Urinary bladder (tissue), 4 donors: ENCODE measurements around the gene RASGRP2. TPM values are rescaled to one million over a fixed set of nuclear protein-coding genes. Genes with fewer than 3 reads are reported as not detected.

Source experiments
- DNase-seq: peaks from one replicate; pipeline ENCODE4 v3.0.0-alpha.2; 2015; ENCODE audit errors: extremely low spot score
- H3K27ac ChIP-seq: one replicate; pipeline ENCODE4 v1.5.1; 2013; ENCODE audit warnings: low read depth, mild to moderate bottlenecking, moderate library complexity
- H3K36me3 ChIP-seq: one replicate; pipeline ENCODE4 v1.6.1; 2013; ENCODE audit warnings: mild to moderate bottlenecking, moderate library complexity; ENCODE audit not compliant: insufficient read depth
- H3K4me1 ChIP-seq: one replicate; pipeline ENCODE4 v1.6.1; 2013; ENCODE audit warnings: mild to moderate bottlenecking, moderate library complexity; ENCODE audit not compliant: insufficient read depth
- H3K4me3 ChIP-seq: one replicate; pipeline ENCODE4 v1.5.1; 2013; ENCODE audit warnings: low read depth, low read length
- WGBS: extraction: QIAGEN DNeasy Blood & Tissue Kit; methylation state at CpG from one replicate; pipeline ENCODE4 v1.1.7; 2013; 5-methylcytosine and 5-hydroxymethylcytosine counted together
- polyA plus RNA-seq: library from polyadenylated mRNA; stranded (reverse); fragments of 200-250 nt; gene quantifications from one replicate; pipeline ENCODE4 v1.2.3, GENCODE V29; 2013
- total RNA-seq: library from RNA; depleted of rRNA; stranded (reverse); fragments of >200 nt; gene quantifications from one replicate; pipeline ENCODE4 v1.2.3, GENCODE V29; 2014
- donor health status: healthy with polysubstance abuse.
- donor health status: healthy.

Gene RASGRP2
- total and polyA plus RNA-seq, 2 donors, result 7.6 to 46.1 TPM

DNA sequence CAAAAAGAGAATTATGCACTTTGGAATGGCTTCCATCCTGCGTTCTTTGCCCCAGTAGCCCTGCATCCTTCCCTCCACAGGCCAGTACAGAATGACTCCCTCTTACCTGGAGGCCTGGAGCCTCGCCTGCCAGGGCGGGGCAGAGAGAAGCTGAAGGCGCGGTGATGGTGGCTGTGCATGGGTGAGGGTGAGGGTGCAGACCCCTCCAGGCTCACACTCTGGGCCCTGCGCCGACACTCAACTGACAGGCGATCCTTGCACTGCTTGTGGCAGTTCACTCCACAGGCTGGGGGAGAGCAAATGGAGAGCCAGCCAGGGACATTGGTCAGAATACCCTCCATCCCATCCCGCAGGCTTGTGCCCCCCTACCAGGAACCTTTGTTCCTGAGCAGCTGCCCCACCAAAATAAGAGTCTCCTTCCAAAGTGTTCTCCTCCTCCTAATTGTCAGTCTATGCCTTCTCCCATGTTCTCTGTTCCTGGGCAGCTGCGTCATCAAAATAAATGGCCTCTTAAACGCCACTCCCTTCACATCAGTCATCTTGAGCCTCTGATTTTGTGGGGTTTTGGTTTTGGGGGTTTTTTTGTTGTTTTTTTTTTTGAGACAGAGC is 15.1 kb downstream of the RASGRP2 start:
- H3K4me1 ChIP-seq, result no peaks in the 10 kb centered on the region
- no peak overlapping the region for H3K4me3 ChIP-seq
- no peak for DNase-seq
- WGBS, result 94% methylated on average over 11 of the region's 11 CpGs
- H3K27ac ChIP-seq, result no peak overlapping the region
- no peaks in the 10 kb centered on the region for H3K36me3 ChIP-seq

GRCh38 chr11:64726867-64727530 is 16.9 kb downstream of the RASGRP2 start:
- no peak for DNase-seq
- Histone ChIP-seq H3K27ac (no peak overlapping the region), H3K4me3 (no peak overlapping the region), H3K36me3 (no peaks in the 10 kb centered on the region), H3K4me1 (no peaks in the 10 kb centered on the region)
- WGBS, result 76% methylated on average over 7 of the region's 7 CpGs

DNA sequence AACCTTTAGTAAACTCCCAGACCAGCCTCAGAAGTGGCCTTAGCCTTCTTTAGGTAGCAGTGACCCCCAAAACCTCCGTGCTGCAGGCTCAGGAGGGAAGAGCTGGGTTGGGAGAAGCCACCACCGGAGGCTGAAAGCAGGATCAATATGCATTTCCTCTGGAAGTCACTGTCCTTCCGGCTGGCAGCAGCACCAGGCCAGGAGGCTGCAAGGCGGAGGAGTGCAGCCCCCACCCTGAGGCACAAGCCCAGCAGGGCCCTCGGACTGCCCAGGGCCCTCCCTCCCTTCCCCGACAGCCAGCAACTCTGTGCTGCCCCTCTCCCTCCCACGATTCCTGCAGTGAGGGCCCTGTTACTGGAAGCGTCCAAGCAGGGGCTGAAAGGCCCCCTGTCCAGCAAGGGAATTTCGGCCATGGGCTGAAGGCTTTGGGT is 17.7 kb downstream of the RASGRP2 start:
- 40% methylated on average over 9 of the region's 9 CpGs for WGBS
- H3K4me1 ChIP-seq, result no peaks in the 10 kb centered on the region
- DNase-seq, result no peak
- H3K36me3 ChIP-seq, result no peaks in the 10 kb centered on the region
- H3K27ac ChIP-seq, result no peak overlapping the region
- H3K4me3 ChIP-seq, result no peak overlapping the region

- Histone ChIP-seq H3K27ac (no peak overlapping the region), H3K4me3 (no peak overlapping the region), H3K36me3 (no peaks in the 10 kb centered on the region), H3K4me1 (no peaks in the 10 kb centered on the region)
- WGBS, result 75% methylated on average over 7 of the region's 7 CpGs
- no peak for DNase-seq
These were observed 18.9 kb downstream of the RASGRP2 start for GRCh38 chr11:64724863-64725532.

GRCh38 chr11:64723907-64724862 is 19.8 kb downstream of the RASGRP2 start:
- Histone ChIP-seq H3K4me1 (no peaks in the 10 kb centered on the region), H3K4me3 (no peak overlapping the region), H3K36me3 (no peaks in the 10 kb centered on the region), H3K27ac (no peak overlapping the region)
- DNase-seq, result no peak
- WGBS, result 62% methylated on average over 9 of the region's 9 CpGs

DNA sequence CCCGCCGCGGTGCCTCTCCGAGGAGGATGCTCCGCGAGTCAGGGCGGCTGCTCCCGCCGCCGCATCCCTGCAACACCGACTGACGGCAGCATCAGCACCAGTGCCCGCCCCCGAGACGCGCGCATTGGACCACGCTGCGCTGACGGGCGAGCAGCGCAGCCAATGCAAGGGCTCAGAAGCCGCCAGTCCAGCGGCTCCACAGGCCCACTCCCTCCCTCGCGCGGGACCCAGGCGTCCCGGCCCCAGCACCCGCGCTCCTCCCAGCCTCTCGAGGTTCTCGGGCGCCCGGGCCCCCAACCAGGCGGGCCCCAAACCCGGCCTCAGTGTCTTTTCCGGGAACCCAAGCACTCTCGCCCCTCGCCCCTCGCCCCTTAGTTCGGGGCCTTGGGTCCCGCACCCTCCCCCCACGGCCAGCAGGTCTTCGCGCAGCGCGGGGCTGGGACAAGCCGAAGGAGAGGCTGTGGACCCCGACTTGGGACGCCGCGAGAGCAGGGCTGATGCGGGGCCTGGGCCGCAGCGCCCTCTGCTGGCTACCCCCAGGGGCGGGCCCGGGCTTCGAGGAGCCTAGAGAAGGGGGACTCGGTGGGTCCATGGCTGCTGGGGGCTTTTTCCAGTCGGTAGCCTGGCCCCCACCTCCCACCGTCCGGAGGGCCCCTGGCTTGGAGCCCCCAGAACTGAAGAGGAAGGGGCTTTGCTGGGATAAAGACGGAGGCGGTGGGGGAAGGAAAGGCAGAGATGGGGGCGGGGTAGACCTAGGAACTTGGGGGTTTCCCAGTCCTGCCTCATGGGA is 20.6 kb downstream of the RASGRP2 start, which contains the start of gene NRXN2:
Gene NRXN2 (minus strand): TSS at position 81 of the 790 bp plus-strand sequence. CDS start 9,498 bp downstream, outside the sequence.
- DNase-seq, result peak; percentile 53
- Histone ChIP-seq H3K27ac (no peak within 1 kb of the TSS), H3K4me3 (peak within 1 kb of the TSS; percentile 71), H3K36me3 (no peaks in the 10 kb centered on the region), H3K4me1 (no peaks in the 10 kb centered on the region)
- 3% methylated on average over 66 of the region's 66 CpGs for WGBS

GRCh38 chr11:64722141-64723065 is 21.5 kb downstream of the RASGRP2 start:
- no peaks in the 10 kb centered on the region for H3K4me1 ChIP-seq
- WGBS, result 8% methylated on average over 35 of the region's 36 CpGs
- no peak overlapping the region for H3K4me3 ChIP-seq
- H3K36me3 ChIP-seq, result no peaks in the 10 kb centered on the region
- DNase-seq, result no peak
- H3K27ac ChIP-seq, result no peak overlapping the region

DNA sequence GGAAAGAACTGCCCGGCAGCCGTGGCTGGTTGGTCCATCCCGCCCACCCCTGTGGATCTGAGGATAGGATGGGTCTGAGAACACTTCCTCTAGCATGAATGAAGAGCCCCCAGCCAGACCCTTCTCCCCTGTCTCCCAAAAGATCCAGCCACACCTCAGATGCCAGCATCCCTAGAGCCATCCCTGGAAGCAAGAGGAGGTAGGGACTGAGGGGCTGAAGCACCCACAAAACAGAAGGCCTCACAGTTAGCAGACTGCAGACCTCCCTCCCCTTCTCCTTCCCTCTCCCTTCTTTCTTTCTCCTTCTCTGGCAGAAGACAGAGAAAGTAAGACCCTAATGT is 22.6 kb downstream of the RASGRP2 start:
- H3K36me3 ChIP-seq, result no peaks in the 10 kb centered on the region
- WGBS, result 49% methylated on average over 3 of the region's 3 CpGs
- DNase-seq, result no peak
- no peak overlapping the region for H3K4me3 ChIP-seq
- no peak overlapping the region for H3K27ac ChIP-seq
- H3K4me1 ChIP-seq, result no peaks in the 10 kb centered on the region

DNA sequence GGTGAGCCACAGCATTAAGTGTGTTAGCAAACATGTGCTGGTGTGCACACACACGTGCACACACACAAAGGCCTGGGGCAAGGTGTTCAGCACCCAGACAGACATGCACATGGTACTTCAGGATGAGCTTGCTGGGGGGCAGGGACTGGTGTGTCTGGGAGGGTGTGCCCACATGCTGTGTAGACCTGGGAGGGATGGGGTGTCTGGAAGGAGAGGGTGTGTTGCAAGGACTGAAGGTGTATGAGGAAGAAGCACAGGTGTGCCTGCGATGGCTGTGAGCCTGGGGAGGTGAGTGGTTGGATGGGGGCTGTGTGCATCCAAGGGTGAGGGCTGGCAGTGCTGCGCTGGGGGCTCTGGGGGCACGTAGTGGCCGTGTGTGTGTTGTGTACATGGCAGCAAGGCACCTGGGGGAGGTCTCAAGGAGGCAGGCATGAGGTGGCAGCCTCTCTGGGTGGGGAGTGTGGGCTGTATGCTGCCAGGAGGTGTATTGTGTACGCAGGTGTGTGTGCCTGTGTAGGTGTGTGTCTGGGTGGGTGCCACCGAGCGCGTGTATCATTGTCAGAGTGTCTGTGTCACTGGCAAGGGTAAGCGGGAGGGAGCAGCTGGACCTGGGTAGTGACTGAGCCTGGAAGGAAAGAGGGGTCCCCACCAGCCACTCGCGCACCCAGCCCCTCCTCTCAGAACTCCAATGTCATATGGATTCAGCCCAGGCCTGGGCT is 23.1 kb downstream of the RASGRP2 start:
- H3K4me3 ChIP-seq, result no peak overlapping the region
- DNase-seq, result no peak
- H3K36me3 ChIP-seq, result no peaks in the 10 kb centered on the region
- no peaks in the 10 kb centered on the region for H3K4me1 ChIP-seq
- WGBS, result 78% methylated on average over 12 of the region's 12 CpGs
- H3K27ac ChIP-seq, result no peak overlapping the region

- Histone ChIP-seq H3K4me3 (no peak overlapping the region), H3K36me3 (no peaks in the 10 kb centered on the region), H3K27ac (no peak overlapping the region), H3K4me1 (no peaks in the 10 kb centered on the region)
- WGBS, result 69% methylated on average over 9 of the region's 9 CpGs
- no peak for DNase-seq
These were observed 23.8 kb downstream of the RASGRP2 start for GRCh38 chr11:64720167-64720566.

GRCh38 chr11:64719406-64719805 is 24.5 kb downstream of the RASGRP2 start:
- WGBS, result 83% methylated on average over 10 of the region's 10 CpGs
- Histone ChIP-seq H3K4me1 (no peaks in the 10 kb centered on the region), H3K27ac (no peak overlapping the region), H3K36me3 (no peaks in the 10 kb centered on the region), H3K4me3 (no peak overlapping the region)
- no peak for DNase-seq

DNA sequence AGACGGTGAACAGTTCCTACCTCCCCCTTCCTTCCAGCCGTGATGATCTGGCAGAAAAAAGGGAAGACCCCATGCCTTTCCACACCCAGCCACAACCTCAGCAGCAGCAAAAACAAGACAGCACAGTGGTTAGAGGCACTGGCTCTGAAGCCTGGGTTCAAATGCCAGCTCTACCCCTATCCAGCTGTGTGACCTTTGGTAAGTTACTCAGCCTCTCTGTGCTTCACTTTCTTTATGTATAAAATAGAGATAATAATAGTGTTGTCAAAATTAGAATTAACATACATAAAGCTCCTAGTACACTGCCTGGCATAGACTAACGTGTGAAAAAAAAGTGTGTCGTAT is 25.2 kb downstream of the RASGRP2 start:
- Histone ChIP-seq H3K27ac (no peak overlapping the region), H3K36me3 (no peaks in the 10 kb centered on the region), H3K4me3 (no peak overlapping the region), H3K4me1 (no peaks in the 10 kb centered on the region)
- WGBS, result 68% methylated on average over 4 of the region's 4 CpGs
- no peak for DNase-seq
